Activated naive CD4-positive, alpha-beta T cell (primary cell): ENCODE data around the gene PHF5A.

ENCODE experiments used
- DNase-seq, 4 experiments: peaks; one replicate each; lab custom pipeline; 2025; lab: John Stamatoyannopoulos, UW

The PHF5A gene, protein sequence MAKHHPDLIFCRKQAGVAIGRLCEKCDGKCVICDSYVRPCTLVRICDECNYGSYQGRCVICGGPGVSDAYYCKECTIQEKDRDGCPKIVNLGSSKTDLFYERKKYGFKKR

DNA sequence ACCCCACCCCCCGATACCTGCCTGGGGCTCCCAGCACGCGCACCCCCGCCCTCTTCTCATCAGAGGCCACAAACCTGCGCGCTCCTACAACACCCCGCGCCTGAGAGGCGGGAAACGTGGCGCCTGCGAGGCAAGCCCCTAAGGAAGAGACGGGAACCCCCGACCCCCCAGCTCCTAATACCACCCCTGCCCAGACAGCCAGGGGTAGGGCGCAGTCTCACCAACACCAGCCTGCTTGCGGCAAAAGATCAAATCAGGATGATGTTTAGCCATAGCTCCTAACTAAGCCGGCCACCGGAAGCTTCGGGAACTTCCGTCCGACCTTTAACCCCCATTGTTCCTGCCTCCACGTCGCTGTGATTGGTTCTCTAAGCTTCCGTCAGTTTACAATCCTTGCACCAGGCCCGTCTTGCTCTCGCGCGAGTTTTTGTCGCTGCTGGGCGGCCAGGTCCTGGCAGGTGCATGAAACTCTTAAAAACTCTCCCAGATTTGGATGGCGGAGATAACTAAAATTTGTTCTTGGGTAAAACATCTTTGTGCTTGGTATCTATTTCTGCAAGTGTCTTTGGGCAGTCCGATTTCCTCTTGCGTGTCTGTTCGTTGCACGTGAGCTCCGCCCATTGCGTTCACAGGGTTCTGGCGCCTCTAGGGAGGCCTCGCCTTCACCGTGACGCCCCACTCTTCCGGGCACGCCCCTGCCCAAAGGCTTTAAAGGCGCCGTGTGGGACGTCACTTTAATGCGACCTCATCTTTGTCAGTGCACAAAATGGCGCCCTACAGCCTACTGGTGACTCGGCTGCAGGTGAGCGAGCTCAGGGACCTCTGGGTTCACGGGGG lies at the start of gene PHF5A, which contains the start of gene ACO2:
TSS of gene PHF5A (minus strand) at position 312 of the 837 bp plus-strand sequence. CDS start at position 273, 39 bp downstream.
TSS of gene ACO2 (plus strand) at position 737 of the 837 bp plus-strand sequence. CDS start at position 767, 30 bp downstream.
- DNase-seq: peak; percentile 93 to 97 (median 96)

DNA sequence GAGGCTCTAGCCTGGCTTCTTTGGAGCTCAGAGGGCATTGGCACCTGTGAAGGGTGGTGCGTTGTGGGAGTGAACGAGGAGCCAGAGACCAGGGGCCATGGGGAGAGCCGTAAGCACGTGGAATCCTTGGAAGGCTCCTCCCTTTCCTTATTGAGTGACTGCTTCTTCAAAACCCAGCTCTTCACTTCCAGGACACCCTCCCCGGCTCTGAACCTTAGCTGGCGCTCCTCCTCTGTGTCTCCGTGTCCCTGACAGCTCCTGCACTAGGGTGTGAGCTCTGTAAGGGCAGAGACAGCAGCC lies 49.5 kb upstream of the PHF5A start:
- DNase-seq: no peak

DNA sequence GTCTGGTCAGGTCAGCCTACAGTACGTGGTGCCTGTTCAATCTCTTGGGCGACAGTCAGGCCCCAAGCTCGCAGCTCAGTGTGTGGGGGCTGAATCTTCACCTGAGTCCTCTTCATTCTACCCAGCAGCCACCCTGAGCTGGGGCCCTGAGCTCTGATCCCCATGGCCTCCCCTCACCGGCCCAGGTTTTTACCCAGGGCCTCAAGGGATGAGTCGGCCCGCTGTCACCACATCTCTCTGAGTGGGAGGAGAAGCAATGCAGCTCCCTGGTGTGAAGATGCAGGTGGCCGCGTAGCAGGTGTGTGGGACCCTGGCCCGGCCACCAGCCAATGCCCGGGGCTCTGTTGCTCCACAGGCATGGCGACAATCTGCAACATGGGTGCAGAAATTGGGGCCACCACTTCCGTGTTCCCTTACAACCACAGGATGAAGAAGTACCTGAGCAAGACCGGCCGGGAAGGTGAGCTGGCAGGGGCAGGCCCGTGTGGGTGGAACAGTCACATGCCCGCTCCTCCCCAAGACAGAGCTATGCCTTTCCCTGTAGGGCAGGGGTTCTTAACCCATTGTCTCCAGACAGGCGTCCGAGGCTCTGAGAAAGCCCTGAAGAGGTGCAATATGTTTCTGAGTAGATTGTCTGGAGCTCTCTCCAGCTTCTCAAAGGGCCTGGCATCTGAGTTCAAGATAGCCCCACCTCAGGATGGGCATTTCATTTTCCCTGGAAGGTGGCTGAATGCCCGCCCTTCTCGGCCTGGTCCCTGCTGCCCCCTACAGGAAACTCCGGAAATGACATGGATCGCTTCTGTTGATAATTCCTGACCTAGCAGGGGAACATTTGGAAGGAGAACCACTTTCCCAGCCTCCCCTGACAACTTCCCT lies 48.9 kb upstream of the PHF5A start:
- peak in 1 of 4 experiments; percentile 4 for DNase-seq

DNA sequence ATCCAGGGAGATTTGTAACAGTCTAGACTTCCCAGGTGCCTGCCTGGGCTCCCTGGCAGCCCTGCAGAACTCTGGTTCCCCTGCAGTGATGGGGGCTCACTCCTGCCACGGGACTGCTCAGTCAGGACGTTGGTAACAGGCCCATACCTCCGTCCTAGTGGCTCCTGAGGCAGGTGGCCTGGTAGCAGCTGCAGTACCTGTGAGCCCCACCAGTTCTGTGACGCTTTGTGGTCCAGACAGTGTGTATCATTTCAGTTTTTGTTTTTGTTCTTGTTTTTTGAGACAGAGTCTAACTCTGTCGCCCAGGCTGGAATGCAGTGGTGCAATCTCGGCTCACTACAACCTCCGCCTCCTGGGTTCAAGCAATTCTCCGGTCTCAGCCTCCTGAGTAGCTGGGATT lies 48.0 kb upstream of the PHF5A start:
- DNase-seq: no peak

DNA sequence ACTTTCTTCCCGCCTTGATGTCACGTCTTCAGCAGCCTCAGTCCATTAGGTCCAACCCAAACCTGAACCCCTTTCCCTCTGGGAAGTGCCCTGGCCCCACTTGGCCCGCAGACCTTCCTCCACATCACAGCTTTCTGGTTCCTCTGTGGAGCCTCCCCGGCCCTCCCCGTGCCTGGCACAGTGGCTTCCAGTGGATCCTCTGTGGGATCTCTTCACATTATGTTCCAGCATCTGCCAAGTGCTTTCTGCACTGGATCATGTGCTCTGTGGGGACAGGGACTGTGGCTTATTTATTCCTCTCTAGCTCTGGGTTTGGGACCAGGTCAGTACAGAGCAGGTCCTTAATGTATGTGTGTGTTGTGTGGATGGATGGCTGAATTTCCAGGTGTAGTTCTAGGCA lies 44.9 kb upstream of the PHF5A start:
- DNase-seq: no peak

DNA sequence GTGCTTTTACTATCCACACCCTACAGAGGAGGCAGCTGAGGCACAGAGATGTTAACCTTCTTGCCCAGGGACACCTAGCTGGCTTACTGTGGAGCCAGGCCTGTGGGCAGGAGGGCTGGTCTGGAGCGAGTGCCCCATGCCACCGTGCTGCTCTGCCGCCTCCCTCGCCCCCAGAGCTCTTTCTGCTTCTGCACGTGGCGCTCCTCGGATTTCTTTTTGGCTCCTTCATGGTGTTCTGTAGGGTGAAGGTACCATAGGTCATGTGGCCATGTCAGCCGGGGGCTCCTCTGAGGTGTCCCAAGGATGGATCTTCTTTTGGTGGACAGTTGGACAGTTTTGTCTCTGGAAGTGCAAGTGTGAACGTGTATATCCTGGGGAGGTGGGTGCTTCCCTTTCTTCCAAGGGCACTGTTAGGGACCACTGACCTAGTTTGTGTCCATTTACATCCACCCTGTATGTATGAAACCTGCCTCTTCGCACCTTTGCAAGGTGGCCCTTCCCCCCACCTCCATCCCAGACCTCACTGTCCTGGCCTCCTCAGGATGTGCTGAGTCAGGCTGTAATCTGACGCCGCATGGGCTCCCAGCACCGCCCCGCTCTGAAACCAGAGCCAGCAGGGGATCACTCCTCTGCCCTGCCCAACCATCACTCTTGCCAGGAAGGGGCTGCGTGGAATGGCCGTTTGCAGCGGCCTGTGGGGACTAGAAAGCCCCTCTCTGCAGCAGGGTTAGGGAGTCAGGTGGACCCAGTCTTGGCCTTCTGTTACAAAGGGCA lies 44.1 kb upstream of the PHF5A start:
- no peak for DNase-seq

DNA sequence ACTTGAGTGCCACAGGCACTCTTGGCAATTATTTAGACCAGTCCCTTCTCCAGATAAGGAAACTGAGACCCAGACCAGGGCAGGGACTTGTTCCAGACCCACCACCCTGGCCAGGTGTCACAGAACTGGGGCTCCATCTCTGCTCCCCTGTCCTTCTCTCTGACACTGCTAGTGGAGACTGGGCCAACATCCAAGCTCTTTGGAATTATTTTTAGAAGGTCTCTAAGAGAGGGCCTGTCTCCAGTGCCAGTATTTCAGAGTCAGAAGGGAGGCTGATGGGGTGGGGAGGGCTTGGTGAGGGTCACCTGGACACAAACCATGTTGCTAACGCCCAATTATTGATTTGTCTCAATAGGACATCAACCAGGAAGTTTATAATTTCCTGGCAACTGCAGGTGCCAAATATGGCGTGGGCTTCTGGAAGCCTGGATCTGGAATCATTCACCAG lies 43.1 kb upstream of the PHF5A start:
- DNase-seq: no peak

DNA sequence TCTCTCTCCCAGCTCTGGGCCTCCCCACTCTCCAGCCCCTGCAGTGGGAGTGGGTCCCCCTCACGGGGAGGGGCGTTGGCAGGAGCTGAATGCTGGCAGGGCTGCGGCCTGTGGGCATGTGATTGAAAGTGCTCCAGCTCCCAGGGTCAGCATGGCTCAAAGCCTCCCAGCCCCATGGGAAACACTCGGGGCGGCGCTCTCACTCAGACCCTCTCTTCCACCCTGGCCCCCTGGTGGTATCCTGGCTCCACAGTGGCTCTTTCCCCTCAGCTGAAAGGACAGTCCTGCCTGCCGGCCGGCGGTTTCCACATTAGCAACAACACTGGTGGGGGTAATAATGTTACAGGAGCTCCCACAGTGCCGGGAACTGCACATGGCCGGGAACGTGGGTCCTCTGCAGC lies 40.3 kb upstream of the PHF5A start:
- DNase-seq: no peak

DNA sequence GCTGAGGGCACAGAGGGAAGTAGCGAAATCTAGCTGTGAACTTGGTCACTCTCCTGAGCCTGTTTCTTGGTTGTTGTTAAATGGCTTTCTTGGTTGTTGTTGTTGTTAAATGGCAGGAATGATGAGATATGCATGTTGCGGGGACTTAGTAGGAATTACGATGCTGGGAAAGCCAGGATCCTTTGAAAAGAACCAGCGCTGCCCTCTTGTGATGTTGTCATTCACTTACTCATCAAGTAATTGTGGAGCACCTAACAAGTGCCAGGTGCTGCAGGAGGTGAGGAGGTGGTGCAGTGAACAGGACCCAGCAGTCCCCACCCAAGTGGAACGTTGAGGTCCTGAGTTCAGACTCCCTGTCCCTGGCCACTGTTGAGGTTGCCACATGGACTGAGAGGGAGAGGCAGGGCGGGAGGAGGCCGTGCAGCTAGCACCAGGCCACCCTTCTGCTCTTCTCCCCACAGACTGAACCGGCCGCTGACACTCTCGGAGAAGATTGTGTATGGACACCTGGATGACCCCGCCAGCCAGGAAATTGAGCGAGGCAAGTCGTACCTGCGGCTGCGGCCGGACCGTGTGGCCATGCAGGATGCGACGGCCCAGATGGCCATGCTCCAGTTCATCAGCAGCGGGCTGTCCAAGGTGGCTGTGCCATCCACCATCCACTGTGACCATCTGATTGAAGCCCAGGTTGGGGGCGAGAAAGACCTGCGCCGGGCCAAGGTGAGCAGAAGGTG lies 39.0 kb upstream of the PHF5A start:
- DNase-seq: no peak

DNA sequence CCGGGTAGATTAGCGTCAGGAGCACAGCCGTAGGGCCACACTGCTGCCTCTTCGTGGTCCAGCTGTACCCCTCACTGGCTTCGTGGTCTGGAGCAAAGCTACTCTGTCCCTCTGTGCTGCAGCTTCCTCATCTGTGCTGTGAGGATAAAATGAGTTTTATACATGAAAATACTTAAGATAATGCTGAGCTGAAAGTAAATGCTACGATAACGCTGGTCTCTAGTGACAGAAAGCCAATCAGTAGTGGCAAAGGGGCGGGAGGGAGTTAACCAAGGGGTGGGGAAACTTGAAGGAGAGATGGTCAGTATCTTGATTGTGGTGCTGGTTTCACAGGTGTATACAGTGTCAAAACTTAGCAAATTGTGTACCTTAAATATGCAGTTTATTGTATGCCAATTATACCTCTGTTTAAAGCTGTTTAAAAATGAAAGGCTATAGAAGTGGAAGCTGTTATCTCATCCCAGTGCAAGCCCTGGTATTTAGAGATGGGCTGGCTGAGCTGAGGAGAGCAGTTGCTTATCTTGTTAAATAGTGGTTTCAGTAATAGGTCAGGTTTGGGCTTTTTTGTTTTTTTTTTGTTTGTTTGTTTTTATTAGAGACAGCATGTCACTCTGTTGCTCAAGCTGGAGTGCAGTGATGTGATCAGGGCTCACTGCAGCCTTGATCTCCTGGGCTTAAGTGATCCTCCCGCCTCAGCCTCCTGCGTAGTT lies 37.2 kb upstream of the PHF5A start:
- no peak for DNase-seq

DNA sequence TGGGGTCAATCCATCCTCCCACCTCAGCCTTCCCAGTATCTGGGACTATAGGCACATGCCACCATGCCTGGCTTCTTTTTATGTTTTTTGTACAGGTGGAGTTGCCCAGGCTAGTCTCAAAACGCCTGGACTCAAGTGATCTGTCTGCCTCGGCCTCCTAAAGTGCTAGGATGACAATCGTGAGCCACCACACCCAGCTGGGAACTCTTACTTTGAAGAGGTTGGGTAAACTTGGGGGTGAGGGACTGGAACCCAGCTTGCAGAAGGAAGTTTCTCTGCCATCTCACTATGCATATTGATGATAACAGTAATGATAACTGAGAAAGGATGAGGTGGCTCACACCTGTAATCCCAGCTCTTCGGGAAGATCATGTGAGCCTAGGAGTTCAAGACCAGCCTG lies 36.3 kb upstream of the PHF5A start:
- no peak for DNase-seq

DNA sequence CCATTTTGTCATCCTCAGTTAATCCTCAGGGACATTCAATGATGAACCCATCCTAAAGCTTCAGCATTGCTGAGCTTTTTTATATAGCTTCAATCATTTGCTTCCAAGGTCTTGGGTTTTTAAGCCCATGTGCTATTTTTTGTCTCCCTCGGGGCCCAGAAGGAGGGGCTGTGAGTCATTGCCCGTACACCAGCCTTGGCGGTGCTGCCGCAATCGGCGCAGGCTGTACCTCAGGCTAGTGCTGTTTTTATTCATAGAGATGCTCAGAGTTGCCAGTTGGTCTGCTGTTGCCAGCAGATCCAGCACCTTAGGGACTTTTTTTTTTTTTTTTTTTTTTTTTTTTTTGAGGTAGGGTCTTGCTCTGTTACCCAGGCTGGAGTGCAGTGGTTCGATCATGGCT lies 35.9 kb upstream of the PHF5A start:
- DNase-seq: no peak

DNA sequence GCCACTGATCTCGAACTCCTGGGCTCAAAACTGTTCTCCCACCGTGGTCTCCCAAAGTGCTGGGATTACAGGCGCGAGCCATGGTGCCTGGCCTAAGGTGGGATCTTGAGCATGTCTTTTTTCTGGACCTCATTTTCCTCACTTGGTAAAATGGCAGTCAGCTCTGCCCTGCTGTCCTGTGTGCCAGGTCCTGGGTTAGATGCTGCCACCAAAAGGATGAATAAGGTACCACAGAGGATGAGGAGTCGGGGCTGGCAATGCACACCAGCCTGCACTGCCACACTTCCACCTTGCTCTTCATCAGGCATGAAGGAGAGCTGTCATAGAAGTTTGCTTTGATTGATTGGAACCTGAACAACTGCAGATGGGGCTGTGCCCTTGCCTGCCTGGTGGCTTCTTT lies 32.7 kb upstream of the PHF5A start:
- no peak for DNase-seq

DNA sequence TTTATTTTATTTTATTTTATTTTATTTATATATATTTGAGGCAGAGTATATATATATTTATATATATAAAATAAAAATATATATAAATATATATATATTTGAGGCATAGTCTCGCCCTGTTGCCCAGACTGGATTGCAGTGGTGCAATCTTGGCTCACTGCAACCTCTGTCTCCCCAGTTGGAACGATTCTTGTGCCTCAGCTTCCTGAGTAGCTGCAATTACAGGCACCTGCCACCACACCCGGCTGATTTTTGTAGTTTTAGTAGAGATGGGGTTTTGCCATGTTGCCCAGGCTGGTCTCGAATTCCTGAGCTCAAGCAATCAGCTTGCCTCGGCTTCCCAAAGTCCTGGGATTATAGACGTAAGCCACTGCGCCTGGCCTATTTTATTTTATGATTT lies 31.8 kb upstream of the PHF5A start:
- no peak for DNase-seq

DNA sequence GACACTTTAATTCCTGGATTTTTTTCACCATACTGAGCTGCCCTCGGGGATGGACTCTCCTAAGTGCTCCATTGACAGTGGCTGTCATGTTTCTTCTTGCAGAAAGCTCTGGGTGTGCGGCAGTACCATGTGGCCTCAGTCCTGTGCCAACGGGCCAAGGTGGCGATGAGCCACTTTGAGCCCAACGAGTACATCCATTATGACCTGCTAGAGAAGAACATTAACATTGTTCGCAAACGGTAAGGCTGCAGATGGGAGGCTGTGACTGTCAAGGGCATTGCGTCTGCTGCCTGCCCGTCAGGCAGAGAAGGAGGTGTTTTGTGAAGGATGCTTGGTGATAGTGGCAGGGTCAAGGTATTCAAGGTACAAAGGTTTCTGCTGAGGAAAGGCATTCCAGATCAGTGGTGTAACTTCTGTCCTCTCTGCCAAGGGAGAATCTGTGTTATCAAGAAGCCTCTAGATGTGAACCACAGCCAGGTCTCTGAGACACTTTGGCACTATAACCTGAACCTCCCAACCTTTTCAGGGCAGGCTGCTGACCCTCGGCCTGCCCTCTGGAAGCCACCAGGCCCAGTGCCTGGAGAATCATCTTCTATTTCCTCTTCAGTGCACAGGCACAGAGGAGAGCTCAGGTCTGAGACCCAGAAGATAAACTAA lies 31.3 kb upstream of the PHF5A start:
- no peak for DNase-seq

DNA sequence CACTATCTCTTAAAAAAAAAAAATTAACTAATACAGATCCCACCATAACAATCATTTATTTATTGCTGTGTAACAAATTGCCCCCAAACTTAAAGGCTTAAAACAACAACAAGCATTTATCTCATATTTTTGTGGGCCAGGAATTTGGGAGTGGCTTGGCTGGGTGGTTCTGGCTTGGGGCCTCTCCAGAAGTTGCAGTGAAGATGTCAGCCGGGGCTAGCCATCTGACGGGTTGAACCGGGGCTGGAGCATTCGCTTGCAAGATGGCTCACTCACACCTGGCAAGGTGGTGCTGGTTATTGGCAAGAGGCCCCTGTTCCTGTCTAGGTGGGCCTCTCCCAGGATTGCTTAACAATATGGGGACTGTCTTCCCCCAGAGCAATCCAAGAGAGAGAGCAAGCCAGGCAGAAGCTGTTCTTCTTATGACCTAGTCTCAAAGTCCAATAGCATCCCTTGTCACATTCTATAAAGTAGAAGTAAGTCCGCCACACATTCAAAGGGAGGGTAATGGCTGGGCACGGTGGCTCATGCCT lies 29.9 kb upstream of the PHF5A start:
- DNase-seq: no peak

DNA sequence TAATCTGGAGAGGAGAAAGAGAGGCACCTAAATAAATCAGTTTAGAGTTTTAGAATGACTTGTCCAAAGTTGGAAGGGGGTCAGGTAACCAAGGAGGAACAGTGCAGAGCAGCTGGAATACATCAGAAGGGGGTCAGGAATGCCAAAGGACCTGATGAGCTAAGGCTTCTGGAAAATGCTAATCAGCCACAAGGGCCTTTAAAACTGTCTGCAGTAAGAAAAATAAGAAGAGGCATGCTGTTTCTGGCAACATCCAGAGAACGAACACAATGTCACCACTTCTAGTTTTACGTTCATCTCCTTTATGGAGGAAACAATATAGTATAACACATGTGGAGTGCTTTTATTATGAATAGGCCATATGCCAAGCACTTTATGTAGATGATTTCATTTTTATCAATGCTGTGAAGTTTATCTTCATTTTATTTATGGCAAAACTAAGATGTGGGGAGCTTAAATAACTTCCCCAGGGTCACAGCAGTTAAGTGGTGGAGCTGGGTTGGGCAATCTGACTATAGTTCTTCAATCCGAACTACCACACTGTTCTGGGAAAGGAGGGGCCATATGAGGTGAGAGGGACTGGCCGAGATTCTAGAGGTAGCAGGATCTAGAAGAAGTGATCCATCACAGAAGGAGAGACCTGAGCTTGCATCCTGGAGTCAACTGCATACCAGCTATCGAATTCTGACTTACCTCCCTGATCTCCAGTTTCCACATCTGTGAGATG lies 23.0 kb upstream of the PHF5A start:
- no peak for DNase-seq

DNA sequence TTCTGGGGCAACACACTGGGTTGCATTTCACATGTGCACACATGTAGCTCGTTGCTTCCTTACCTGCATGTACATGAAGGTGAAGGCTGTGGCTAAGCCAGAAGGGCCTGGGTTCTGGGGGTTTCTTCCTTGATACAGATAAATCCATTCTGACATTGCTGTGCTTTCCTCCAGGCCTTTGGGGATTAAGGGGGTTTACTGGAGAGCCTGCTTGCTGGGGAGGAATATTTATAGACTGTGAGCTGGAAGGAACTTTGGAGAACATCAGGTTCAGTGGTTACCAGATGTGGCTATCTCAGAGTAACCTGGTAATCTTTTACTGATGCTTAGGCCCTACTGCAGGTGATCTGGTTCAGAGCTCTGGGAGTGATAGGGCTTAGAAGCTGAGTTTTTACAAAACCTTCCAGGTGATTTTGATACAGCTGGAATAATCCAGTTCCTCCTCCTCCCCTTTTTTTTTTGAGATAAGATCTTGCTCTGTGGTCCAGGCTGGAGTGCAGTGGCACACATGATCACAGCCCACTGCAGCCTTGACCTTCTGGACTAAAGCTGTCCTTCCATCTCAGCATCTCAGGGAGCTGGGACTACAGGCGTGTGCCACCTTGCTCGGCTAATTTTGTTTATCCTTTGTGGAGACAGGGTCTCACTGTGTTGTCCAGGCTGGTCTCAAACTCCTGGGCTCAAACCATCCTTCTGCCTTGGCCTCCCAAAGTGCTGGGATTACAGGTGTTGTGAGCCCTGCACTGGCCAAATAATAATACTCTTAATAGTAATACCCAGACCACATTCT lies 20.3 kb upstream of the PHF5A start:
- DNase-seq: no peak
